Rectal smooth muscle tissue (tissue), 1 donor: ENCODE data around the gene MEDAG.

Source experiments
- H3K27ac ChIP-seq: one replicate; pipeline ENCODE4 v1.7.0; 2013; ENCODE audit warnings: low read depth, low read length, inconsistent platforms
- H3K27me3 ChIP-seq: one replicate; pipeline ENCODE4 v1.7.0; 2013; ENCODE audit warnings: low read length; ENCODE audit not compliant: control insufficient read depth, insufficient read depth
- H3K36me3 ChIP-seq: one replicate; pipeline ENCODE4 v1.7.0; 2013; ENCODE audit warnings: low read length; ENCODE audit not compliant: control insufficient read depth, insufficient read depth
- H3K4me1 ChIP-seq: one replicate; pipeline ENCODE4 v1.7.0; 2013; ENCODE audit warnings: low read length; ENCODE audit not compliant: control insufficient read depth, insufficient read depth
- H3K4me3 ChIP-seq: one replicate; pipeline ENCODE4 v1.7.0; 2013; ENCODE audit warnings: low read length
- H3K9ac ChIP-seq: one replicate; pipeline ENCODE4 v1.7.0; 2013; ENCODE audit warnings: low read length

The MEDAG gene

GRCh38 chr13:30957258-30957943, 51.3 kb downstream of the MEDAG start:
- Histone ChIP-seq H3K9ac (no peak overlapping the region), H3K36me3 (no peaks in the 10 kb centered on the region), H3K4me1 (no peaks in the 10 kb centered on the region), H3K4me3 (no peak overlapping the region), H3K27me3 (no peaks in the 10 kb centered on the region), H3K27ac (no peak overlapping the region)

GRCh38 chr13:30959678-30960077, 53.6 kb downstream of the MEDAG start:
- H3K27me3 ChIP-seq: no peaks in the 10 kb centered on the region
- H3K9ac ChIP-seq: no peak overlapping the region
- no peak overlapping the region for H3K4me3 ChIP-seq
- no peaks in the 10 kb centered on the region for H3K4me1 ChIP-seq
- no peaks in the 10 kb centered on the region for H3K36me3 ChIP-seq
- H3K27ac ChIP-seq: no peak overlapping the region

GRCh38 chr13:30963791-30964190, 57.7 kb downstream of the MEDAG start:
- Histone ChIP-seq H3K4me1 (no peaks in the 10 kb centered on the region), H3K27ac (no peak overlapping the region), H3K36me3 (no peaks in the 10 kb centered on the region), H3K9ac (no peak overlapping the region), H3K4me3 (no peak overlapping the region), H3K27me3 (no peaks in the 10 kb centered on the region)

GRCh38 chr13:30965380-30965779, 59.3 kb downstream of the MEDAG start:
- H3K4me3 ChIP-seq: no peak overlapping the region
- H3K9ac ChIP-seq: no peak overlapping the region
- no peak overlapping the region for H3K27ac ChIP-seq
- no peaks in the 10 kb centered on the region for H3K36me3 ChIP-seq
- no peaks in the 10 kb centered on the region for H3K27me3 ChIP-seq
- H3K4me1 ChIP-seq: no peaks in the 10 kb centered on the region

- no peak overlapping the region for H3K9ac ChIP-seq
- no peak overlapping the region for H3K27ac ChIP-seq
- no peaks in the 10 kb centered on the region for H3K36me3 ChIP-seq
- no peaks in the 10 kb centered on the region for H3K4me1 ChIP-seq
- H3K27me3 ChIP-seq: no peaks in the 10 kb centered on the region
- H3K4me3 ChIP-seq: no peak overlapping the region
Observed at GRCh38 chr13:30966101-30966500, 60.0 kb downstream of the MEDAG start.

- no peaks in the 10 kb centered on the region for H3K36me3 ChIP-seq
- H3K27me3 ChIP-seq: no peaks in the 10 kb centered on the region
- H3K9ac ChIP-seq: no peak overlapping the region
- no peaks in the 10 kb centered on the region for H3K4me1 ChIP-seq
- no peak overlapping the region for H3K27ac ChIP-seq
- no peak overlapping the region for H3K4me3 ChIP-seq
Observed at GRCh38 chr13:30968846-30969245, 62.8 kb downstream of the MEDAG start.

- no peaks in the 10 kb centered on the region for H3K36me3 ChIP-seq
- H3K4me1 ChIP-seq: no peaks in the 10 kb centered on the region
- H3K4me3 ChIP-seq: no peak overlapping the region
- no peak overlapping the region for H3K9ac ChIP-seq
- no peak overlapping the region for H3K27ac ChIP-seq
- H3K27me3 ChIP-seq: no peaks in the 10 kb centered on the region
Observed at GRCh38 chr13:30971575-30971974, 65.5 kb downstream of the MEDAG start.

- no peaks in the 10 kb centered on the region for H3K4me1 ChIP-seq
- no peak overlapping the region for H3K27ac ChIP-seq
- no peaks in the 10 kb centered on the region for H3K27me3 ChIP-seq
- H3K9ac ChIP-seq: no peak overlapping the region
- no peak overlapping the region for H3K4me3 ChIP-seq
- no peaks in the 10 kb centered on the region for H3K36me3 ChIP-seq
Observed at GRCh38 chr13:30972888-30973377, 66.9 kb downstream of the MEDAG start.

- Histone ChIP-seq H3K36me3 (no peaks in the 10 kb centered on the region), H3K4me3 (no peak overlapping the region), H3K27ac (no peak overlapping the region), H3K9ac (no peak overlapping the region), H3K27me3 (no peaks in the 10 kb centered on the region), H3K4me1 (no peaks in the 10 kb centered on the region)
Observed at GRCh38 chr13:30974350-30974749, 68.3 kb downstream of the MEDAG start.
